Kidney glomerular epithelial cell (primary cell): ENCODE measurements around the gene RAPGEF6.
"Not testable (repeated sequence)": the region's sequence is repeated elsewhere in the genome, so short reads cannot be mapped to it uniquely, and the experiment has no call there.

Source experiments
- DNase-seq: peaks from one replicate; lab custom pipeline; 2025; lab: John Stamatoyannopoulos, UW

Gene RAPGEF6

GRCh38 chr5:131634996-131635683 lies at the start of gene RAPGEF6:
TSS of gene RAPGEF6 (minus strand) at chr5:131635229. CDS start at chr5:131635030, 199 bp downstream.
- DNase-seq, result peak; percentile 100

DNA sequence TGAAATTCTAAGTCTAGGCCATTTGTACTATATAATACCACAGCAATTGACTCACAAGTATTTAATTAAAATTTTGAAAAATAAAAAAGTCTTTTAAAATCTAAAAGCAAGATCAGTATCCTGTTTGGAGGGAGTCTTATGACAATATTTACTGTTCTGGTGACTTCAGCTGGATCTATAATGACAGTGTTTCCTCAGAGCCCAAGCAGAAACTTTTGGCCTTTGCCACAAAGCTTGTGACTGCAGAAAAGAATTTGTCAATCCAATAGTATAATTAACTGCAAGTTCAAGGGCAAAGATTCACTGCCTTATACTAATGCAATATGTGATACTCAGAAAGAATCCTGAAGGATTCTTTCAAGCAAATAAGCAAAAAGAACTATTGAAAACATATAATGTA lies 49.6 kb upstream of the RAPGEF6 start:
- DNase-seq, result no peak

DNA sequence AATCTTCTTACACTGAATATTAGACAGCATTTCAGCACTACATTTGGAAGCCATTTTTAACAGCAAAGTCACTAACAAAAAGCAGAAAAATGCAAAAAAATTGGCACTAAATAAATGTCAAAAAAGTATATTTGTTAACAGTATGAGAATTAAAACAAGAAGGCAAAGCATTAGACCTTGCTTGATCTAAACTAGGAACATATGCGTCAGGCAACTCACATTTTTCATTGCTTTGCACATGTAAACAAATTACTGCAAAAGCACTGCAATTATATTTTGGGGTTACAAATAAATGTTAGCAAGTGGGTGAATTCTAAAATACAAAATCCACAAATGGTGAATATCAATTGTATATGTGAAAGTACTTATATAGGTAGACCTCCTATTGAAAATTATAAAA lies 49.0 kb upstream of the RAPGEF6 start:
- DNase-seq, result no peak

GRCh38 chr5:131682826-131683225 lies 47.8 kb upstream of the RAPGEF6 start:
- no peak for DNase-seq

- no peak for DNase-seq
Observed at GRCh38 chr5:131682175-131682574, 47.1 kb upstream of the RAPGEF6 start.

- DNase-seq, result no peak
Observed at GRCh38 chr5:131679911-131680310, 44.9 kb upstream of the RAPGEF6 start.

GRCh38 chr5:131678273-131678672 lies 43.2 kb upstream of the RAPGEF6 start:
- not testable (repeated sequence) for DNase-seq

DNA sequence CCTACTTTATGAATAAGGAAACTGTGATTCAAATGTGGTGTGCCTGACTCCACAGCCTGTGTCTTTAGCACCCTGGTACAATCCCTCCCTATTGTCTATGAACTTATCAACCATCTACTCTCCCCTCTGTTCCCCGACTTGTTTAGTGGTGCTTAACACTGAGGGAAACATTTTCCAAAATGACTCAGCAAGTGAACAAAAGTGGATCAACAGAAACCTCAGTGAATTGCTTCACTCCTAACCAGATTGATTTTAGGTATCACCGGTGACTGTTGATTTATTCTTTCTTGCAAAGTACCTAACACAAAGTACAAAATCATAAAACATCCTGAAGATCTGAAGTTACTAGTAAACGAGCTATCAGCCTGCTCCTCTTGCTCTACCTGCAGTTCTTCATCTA lies 42.1 kb upstream of the RAPGEF6 start:
- DNase-seq, result peak; percentile 11

- no peak for DNase-seq
Observed at GRCh38 chr5:131672776-131673175, 37.7 kb upstream of the RAPGEF6 start.

- DNase-seq, result peak; percentile 33
Observed at GRCh38 chr5:131671994-131672655, 37.1 kb upstream of the RAPGEF6 start.

GRCh38 chr5:131671409-131671808 lies 36.4 kb upstream of the RAPGEF6 start:
- DNase-seq, result no peak

GRCh38 chr5:131664929-131665328 lies 29.9 kb upstream of the RAPGEF6 start:
- no peak for DNase-seq

DNA sequence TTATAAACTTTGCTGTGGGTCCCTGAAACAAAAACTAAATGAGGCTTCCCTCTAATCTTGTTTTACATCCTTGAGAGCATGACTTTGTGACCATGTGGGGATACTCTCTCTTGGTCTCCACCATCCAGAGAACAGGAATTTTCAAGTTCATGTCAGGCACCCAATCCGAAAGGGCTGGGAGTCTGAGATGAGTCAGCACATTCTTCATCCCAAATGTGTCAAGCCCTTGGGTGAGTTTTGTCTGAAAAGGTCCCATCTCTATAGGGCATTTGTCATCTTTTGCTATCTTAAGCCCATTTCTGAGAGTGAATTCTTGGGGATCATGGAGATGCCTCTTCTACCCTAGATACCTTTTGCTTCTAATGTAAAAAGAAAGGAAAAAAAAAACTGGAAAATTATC lies 26.9 kb upstream of the RAPGEF6 start:
- DNase-seq, result no peak

DNA sequence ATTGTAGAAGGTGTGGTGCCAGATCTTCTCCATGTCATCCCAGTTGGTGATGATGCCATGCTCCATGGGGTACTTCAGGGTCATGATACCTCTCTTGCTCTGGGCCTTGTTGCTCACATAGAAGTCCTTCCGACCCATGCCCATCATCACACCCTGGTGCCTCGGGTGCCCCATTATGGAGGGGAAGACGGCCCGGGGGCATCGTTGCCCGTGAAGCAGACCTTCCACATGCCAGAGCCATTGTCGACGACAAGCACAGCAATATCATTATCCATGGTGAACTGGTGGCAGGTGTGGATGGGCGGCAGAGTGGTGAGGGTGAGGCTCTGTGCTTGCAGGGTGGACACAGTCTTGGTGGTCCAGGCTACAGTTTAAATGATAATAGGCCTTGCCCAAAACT lies 24.8 kb upstream of the RAPGEF6 start:
- DNase-seq, result no peak

DNA sequence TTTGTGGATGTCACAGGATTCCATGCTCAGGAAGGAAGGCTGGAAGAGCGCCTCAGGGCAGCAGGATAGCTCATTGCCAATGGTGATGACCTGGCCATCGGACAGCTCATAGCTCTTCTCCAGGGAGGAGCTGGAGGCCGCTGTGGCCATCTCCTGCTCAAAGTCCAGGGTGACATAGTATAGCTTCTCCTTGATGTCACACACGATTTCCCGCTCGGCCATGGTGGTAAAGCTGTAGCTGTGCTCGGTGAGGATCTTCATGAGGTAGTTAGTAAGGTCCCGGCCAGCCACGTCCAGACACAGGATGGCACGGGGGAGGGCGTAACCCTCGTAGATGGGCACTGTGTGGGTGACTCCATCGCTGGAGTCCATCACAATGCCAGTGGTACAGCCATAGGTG lies 24.3 kb upstream of the RAPGEF6 start:
- DNase-seq, result no peak

DNA sequence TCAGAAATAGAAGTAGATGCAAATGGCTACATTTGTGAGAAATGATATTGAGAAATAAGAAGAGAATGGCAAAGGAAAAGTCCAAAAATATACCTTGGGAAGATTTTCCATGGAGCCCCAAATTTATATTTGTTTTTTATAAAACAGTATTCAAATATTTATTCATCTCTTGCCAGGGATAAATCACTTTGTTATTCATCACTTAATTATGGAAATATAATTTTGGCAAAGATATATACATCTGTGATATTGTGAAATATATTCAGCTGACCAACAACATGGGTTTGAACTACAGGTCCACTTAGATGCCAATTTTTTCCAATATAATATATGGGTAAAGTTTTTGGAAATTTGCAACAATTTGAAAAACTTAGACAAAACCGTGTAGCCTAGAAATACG lies 19.7 kb upstream of the RAPGEF6 start:
- no peak for DNase-seq

DNA sequence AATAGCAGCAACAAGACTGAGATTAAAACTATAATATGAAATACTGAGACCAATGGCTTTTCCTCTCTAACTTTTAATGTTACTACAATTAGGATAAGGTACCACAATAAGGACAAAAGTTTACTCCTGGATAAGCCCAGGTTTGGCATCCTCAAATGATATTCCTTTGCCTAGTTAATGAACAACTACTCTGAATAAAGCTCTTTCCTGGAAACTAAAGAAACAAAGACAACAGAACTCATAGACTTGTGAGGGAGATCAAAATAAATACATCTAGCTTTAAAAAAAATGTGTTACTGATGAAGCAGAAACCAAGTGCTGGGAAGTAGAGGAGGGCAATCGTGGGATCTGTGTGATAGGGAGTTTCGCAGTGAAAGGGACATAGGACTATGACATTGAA lies 19.3 kb upstream of the RAPGEF6 start:
- no peak for DNase-seq

GRCh38 chr5:131649161-131649560 lies 14.1 kb upstream of the RAPGEF6 start:
- DNase-seq, result no peak

- no peak for DNase-seq
Observed at GRCh38 chr5:131647048-131647769, 12.2 kb upstream of the RAPGEF6 start.

GRCh38 chr5:131644822-131645221 lies 9.8 kb upstream of the RAPGEF6 start:
- no peak for DNase-seq

DNA sequence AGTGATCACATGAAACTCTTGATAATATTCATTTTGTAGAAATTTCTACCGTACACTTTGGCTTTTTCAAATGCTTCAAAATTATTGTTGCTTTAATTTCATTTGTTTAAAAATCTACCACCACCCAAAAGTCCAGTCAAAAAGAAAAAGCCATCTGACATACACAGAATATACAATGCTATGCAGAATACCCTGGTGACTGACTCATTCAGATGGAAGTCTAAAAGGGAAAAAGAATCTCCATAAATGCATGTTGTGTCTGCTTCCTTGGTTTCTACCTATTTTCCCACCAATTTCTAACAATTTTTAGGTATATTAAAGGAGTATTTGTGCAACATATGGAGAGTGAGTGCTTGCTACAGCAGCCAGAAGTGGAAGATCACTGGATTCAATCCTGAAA lies 9.3 kb upstream of the RAPGEF6 start:
- DNase-seq, result no peak

DNA sequence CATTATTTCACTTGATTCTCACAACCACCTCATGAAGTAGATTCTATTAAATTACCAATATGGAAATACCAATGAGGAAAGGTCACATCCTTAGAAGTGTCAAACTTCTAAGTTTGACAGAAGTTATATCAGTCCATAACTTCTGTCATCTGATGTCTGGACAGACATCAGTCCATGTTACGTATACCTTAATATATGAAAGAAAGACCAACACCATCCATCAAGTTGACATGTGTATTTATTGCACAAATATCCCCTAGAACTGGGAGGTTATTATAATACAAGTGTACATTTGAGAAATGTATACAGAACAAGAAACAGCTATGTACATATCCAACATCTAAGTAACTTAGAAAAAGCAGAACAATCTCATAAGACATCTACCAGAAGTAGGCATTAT lies 6.5 kb upstream of the RAPGEF6 start:
- no peak for DNase-seq
